ENCODE data around the gene SPPL3.
"Not testable (repeated sequence)": the region's sequence is repeated elsewhere in the genome, so short reads cannot be mapped to it uniquely, and the experiment has no call there.

Gene SPPL3

DNA sequence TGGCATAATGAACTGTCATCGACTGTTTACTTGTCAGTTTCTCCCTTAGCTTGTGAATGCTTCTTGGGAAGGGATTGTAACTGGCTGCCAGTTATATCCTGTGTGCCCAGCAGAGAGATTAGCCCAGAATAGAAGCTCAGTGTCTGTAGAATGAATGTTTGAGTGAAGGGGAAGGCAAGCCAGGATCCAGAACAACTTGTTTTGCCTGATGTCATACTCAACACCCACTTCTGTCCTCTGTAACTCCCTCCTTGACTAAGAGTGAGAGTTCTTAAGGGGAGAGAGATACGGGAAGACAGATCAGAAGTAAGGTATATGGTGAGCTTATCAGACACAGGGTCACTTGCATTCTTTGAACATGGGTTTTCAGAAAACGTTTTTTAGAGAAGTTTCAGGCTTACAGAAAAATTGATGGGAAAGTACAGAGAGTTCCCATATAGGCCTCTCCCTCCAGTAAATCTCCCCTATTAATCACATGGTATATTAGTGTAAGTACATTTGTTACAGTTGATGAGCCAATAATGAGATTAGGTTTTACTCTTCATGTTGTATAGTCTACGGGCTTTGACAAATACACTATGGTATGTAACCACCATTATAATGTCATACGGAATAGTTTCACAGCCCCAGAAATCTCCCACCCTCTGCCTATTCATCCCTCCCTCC lies 5.6 kb upstream of the SPPL3 start:
- no peak overlapping the region for H3K27ac ChIP-seq
- H3K9me3 ChIP-seq (ENCODE audit: low read depth, low read length) = no peaks in the 10 kb centered on the region
- TF ChIP-seq POLR2AphosphoS5 (IDR thresholded peaks at IDR 0.05; ENCODE audit: borderline replicate concordance, low read depth, low read length) (no peak), EZH2 (IDR thresholded peaks at IDR 0.05) (no peak), FOXP2 (optimal IDR thresholded peaks at IDR 0.05; ENCODE audit: control extremely low read depth, extremely low read length, insufficient read depth) (no peak)
- no peak for DNase-seq (ENCODE audit: low read depth, low spot score)
- H3K9ac ChIP-seq (ENCODE audit: insufficient read length) = no peak overlapping the region
- no peaks in the 10 kb centered on the region for H3K36me3 ChIP-seq (ENCODE audit: insufficient read depth, low read length)
- no peak overlapping the region for H3K4me3 ChIP-seq

GRCh38 chr12:120905856-120906384 lies 1.8 kb upstream of the SPPL3 start:
- Histone ChIP-seq H3K9ac (ENCODE audit: insufficient read length) (no peak overlapping the region), H3K4me3 (no peak overlapping the region), H3K36me3 (ENCODE audit: insufficient read depth, low read length) (no peaks in the 10 kb centered on the region; the same call in 1 of the 2 replicates), H3K27ac (no peak overlapping the region), H3K9me3 (ENCODE audit: low read depth, low read length) (no peaks in the 10 kb centered on the region)
- DNase-seq (ENCODE audit: low read depth, low spot score) = no peak
- no peak for TF ChIP-seq POLR2AphosphoS5 (IDR thresholded peaks at IDR 0.05; ENCODE audit: borderline replicate concordance, low read depth, low read length)
- TF ChIP-seq FOXP2 (optimal IDR thresholded peaks at IDR 0.05; ENCODE audit: control extremely low read depth, extremely low read length, insufficient read depth) = no peak

DNA sequence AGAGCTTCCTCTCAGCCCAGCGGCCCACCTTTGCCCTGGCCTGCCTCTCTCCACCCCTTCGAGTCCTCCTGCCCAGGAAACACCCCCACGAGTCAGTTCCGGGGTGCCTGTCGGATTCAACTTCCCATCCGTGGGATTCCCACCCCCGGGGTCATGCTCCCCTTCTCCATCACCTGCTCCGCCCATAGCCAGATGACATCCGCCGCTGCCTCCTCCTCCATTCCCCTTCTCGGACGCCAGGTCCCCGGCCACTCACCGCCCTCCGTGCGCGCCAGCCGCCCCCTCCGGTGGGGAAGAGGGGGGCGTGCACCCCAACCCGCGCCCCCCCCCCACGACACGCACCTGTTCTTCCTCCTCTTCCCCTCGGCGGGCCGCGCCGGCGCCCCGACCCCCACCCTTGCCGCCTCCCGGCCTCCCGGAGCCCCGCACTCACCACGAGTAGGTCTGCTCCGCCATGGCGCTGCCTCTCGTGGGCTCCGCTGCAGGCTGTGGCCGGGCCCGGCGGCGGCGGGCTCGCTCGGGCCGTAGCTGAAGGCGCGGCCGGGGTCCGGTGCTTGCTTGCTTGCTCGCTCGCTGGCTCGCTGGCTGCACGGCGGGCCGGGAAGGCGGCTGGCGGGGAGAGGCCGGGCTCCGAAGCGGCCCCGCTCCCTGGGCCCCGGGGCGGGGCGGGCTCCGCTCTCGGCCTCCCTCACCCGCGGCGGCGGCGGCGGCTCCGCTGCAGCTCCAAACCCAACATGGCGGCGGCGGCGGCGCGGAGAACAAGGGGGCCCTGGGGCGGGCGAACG lies 554 bp downstream of the SPPL3 start:
- no peak for DNase-seq (ENCODE audit: low read depth, low spot score)
- Histone ChIP-seq H3K4me3 (peak overlapping the region; percentile 93), H3K9me3 (ENCODE audit: low read depth, low read length) (no peaks in the 10 kb centered on the region), H3K27ac (no peak overlapping the region), H3K36me3 (ENCODE audit: insufficient read depth, low read length) (peaks cover 5% of the 10 kb centered on the region; the same call in 1 of the 2 replicates), H3K9ac (ENCODE audit: insufficient read length) (peak overlapping the region; percentile 84)
- TF ChIP-seq POLR2AphosphoS5 (IDR thresholded peaks at IDR 0.05; ENCODE audit: borderline replicate concordance, low read depth, low read length) (no peak), FOXP2 (optimal IDR thresholded peaks at IDR 0.05; ENCODE audit: control extremely low read depth, extremely low read length, insufficient read depth) (no peak)

- no peak for DNase-seq (ENCODE audit: low read depth, low spot score)
- H3K36me3 ChIP-seq (ENCODE audit: insufficient read depth, low read length) = peaks cover 5% of the 10 kb centered on the region; the same call in 1 of the 2 replicates
These were observed 1.2 kb downstream of the SPPL3 start for GRCh38 chr12:120902846-120903411.

GRCh38 chr12:120901818-120902217 lies 2.3 kb downstream of the SPPL3 start:
- no peaks in the 10 kb centered on the region for H3K9me3 ChIP-seq (ENCODE audit: low read depth, low read length)
- H3K27ac ChIP-seq = no peak overlapping the region
- TF ChIP-seq FOXP2 (optimal IDR thresholded peaks at IDR 0.05; ENCODE audit: control extremely low read depth, extremely low read length, insufficient read depth) (no peak), POLR2AphosphoS5 (IDR thresholded peaks at IDR 0.05; ENCODE audit: borderline replicate concordance, low read depth, low read length) (no peak), EZH2 (IDR thresholded peaks at IDR 0.05) (no peak)
- H3K9ac ChIP-seq (ENCODE audit: insufficient read length) = peak overlapping the region; percentile 1
- no peak overlapping the region; the same call in 1 of the 2 replicates for H3K4me3 ChIP-seq
- no peak for DNase-seq (ENCODE audit: low read depth, low spot score)
- H3K36me3 ChIP-seq (ENCODE audit: insufficient read depth, low read length) = peaks cover 5% of the 10 kb centered on the region; the same call in 1 of the 2 replicates

More at GRCh38 chr12:120902846-120903411, 1.2 kb downstream of the SPPL3 start:
- TF ChIP-seq FOXP2 (optimal IDR thresholded peaks at IDR 0.05; ENCODE audit: control extremely low read depth, extremely low read length, insufficient read depth) (no peak), POLR2AphosphoS5 (IDR thresholded peaks at IDR 0.05; ENCODE audit: borderline replicate concordance, low read depth, low read length) (no peak), EZH2 (IDR thresholded peaks at IDR 0.05) (no peak)
- H3K4me3 ChIP-seq = peak overlapping the region; percentile 93
- H3K9me3 ChIP-seq (ENCODE audit: low read depth, low read length) = no peaks in the 10 kb centered on the region
- no peak overlapping the region for H3K27ac ChIP-seq
- H3K9ac ChIP-seq (ENCODE audit: insufficient read length) = peak overlapping the region; percentile 84

GRCh38 chr12:120901101-120901500 lies 3.1 kb downstream of the SPPL3 start:
- H3K27ac ChIP-seq; H3K9ac ChIP-seq (ENCODE audit: insufficient read length); H3K9me3 ChIP-seq (ENCODE audit: low read depth, low read length); DNase-seq (ENCODE audit: low read depth, low spot score); H3K4me3 ChIP-seq; H3K36me3 ChIP-seq (ENCODE audit: insufficient read depth, low read length): not testable (repeated sequence)

DNA sequence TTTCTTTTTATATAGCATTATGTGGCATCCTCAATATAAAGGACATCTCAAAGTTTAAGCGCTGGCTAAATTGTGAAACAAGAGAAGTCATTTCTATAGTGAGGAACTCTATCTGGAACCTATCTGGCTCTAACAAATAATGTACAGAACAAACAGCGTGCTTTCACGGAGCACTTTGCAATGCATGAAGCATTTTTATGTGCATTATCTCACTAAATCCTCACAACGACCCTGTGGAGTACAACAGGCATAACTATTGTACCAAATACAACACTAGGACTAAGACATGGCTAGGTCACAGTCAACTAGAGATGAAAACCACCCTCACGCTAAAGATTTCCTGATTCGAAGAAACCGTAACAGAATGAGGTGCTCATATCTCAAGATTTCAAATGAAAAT lies 8.6 kb downstream of the SPPL3 start:
- Histone ChIP-seq H3K9me3 (ENCODE audit: low read depth, low read length) (no peaks in the 10 kb centered on the region), H3K4me3 (no peak overlapping the region), H3K27ac (no peak overlapping the region), H3K9ac (ENCODE audit: insufficient read length) (no peak overlapping the region), H3K36me3 (ENCODE audit: insufficient read depth, low read length) (peaks cover 11% of the 10 kb centered on the region)
- no peak for TF ChIP-seq FOXP2 (optimal IDR thresholded peaks at IDR 0.05; ENCODE audit: control extremely low read depth, extremely low read length, insufficient read depth)
- TF ChIP-seq EZH2 (IDR thresholded peaks at IDR 0.05) = no peak
- no peak for TF ChIP-seq POLR2AphosphoS5 (IDR thresholded peaks at IDR 0.05; ENCODE audit: borderline replicate concordance, low read depth, low read length)
- no peak for DNase-seq (ENCODE audit: low read depth, low spot score)

- H3K27ac ChIP-seq = no peak overlapping the region
- H3K9ac ChIP-seq (ENCODE audit: insufficient read length) = peak overlapping the region; percentile 26
- no peak for TF ChIP-seq EZH2 (IDR thresholded peaks at IDR 0.05)
- TF ChIP-seq POLR2AphosphoS5 (IDR thresholded peaks at IDR 0.05; ENCODE audit: borderline replicate concordance, low read depth, low read length) = no peak
- no peak for TF ChIP-seq FOXP2 (optimal IDR thresholded peaks at IDR 0.05; ENCODE audit: control extremely low read depth, extremely low read length, insufficient read depth)
- no peak for DNase-seq (ENCODE audit: low read depth, low spot score)
- no peak overlapping the region for H3K4me3 ChIP-seq
- H3K9me3 ChIP-seq (ENCODE audit: low read depth, low read length) = no peaks in the 10 kb centered on the region
- peaks cover 6% of the 10 kb centered on the region; the same call in 1 of the 2 replicates for H3K36me3 ChIP-seq (ENCODE audit: insufficient read depth, low read length)
These were observed 11.9 kb downstream of the SPPL3 start for GRCh38 chr12:120892265-120892664.

Data from SK-N-MC (cell line).